Measurements from ENCODE around the gene L1CAM.

Gene L1CAM

DNA sequence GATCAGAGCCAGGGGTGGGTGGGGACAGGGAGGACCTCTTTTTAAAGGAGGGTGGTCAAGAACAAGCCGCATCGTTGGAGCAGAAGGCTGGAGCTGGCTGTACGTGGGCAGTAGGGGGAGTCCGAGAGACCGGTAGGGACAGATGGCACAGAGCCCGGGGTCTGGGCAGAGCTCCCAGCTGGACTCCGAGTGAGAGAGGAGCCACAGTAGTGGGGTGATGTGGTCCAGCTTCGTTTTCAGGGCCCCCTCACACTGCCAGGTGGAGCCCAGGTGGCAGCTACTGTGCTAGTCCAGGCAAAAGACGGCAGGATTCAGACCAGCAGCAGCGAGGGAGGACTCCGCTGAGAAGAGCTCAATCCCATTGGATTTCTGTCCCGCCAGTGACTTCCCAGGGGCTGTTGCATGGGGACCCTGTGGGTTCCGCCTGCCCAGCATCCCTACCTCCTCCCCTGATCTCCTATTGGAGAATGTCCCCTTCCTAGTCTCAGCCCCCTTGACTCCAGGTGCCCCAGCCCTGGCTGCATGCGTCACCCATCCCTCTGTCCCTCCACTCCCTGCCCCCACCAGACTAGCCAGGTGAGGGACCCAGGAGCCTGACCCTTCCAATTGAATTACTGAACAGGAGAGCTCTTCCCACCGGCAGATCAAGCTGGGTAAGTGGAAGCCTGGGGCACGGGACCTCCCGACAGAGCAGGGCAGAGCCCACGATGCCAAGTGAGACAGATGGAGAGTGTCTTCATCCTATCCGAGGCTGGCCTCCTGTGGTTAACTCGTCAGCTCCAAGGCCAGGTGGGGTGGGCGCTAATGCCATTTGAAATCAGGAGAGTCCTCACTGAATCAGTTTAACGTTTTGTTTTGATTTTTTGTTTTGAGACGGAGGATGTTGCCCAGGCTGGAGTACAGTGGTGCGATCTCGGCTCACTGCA, 37.2 kb upstream of the L1CAM start:
- no peak for DNase-seq (ENCODE audit: low read depth)

DNA sequence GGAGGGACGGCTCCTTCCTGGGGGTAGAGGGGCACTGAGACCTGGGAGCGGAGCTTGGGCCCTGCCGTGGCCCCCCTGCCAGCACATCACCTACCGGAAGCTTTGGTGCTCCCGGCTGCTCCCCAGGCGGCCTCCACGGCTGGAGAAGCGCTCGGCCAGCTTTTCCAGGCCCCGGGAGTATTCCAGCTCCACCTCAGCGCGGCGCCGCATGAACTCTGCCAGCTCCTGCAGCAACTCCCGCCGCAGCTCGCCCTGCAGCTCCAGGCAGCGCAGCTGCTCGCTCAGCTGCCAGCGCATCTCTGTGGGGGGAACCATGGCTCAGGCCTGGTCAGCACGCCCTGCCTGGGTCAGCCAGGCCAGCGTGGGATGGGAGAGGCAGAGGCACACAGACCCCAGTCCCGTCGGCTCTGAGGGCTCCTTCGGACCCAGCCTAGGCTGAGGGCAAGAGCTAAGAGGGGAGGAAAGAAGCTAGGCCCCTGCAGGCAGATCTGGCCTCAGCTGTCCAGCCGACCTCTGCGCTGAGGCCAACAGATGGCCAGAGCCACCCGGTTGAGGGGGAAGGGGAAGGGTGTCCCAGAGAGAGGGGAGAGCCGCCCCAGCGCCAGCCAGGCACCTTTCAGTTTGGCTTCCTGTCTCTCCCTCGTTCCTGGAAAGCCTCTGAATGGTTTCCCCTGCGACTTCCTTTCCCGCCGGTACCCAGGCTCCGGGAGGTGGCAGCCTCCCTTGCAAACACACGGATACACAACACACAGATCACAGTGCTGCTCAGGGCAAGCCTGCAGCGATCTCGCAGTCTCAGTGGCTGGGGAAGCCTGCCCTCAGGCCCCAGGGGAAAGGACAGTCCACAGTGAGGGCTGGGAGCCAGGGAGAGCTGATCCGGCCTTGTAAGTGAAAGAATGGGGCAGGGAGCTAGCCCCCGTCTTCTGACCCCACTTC, 35.8 kb upstream of the L1CAM start:
- DNase-seq (ENCODE audit: low read depth) = no peak

DNA sequence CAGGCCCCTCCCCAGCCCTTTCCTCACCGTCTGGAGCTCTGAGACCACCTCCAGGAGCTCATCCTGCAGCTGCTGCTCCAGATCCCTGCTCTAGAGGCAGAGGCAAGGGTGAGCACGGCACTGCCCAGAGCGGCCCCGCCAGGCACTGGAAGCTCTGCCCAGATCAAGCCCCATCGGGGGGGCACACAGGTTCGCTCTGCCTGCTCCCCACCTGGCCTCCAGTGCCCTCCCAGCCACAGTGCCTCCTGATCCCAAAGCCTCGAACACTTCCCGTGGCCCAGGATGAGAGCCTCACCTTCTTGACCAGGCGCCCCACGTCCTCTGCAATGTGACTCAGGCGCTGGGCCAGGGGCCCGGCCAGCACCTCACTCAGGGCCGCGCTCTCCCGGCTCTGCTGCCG, 35.1 kb upstream of the L1CAM start:
- DNase-seq (ENCODE audit: low read depth) = no peak

DNA sequence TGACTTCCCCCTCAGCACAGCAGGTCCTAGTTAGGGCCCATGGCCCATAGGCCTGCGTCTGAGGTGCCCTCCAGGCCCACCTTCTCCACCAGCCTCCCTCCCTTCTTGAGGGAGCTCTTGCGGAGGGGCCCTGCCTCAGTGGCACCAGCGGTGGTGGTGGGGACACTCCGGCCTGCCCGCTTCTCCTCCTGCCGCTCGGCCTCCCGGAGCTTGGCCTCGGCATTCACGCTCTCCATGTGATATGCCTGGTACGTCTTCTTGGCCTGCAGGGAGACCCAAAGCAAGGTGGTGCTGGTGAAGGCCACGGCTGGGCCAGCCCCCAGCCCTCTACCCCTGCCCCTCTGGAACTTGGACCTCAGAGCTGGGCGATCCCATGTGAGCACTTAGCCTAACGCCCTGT, 34.6 kb upstream of the L1CAM start:
- no peak for DNase-seq (ENCODE audit: low read depth)

DNA sequence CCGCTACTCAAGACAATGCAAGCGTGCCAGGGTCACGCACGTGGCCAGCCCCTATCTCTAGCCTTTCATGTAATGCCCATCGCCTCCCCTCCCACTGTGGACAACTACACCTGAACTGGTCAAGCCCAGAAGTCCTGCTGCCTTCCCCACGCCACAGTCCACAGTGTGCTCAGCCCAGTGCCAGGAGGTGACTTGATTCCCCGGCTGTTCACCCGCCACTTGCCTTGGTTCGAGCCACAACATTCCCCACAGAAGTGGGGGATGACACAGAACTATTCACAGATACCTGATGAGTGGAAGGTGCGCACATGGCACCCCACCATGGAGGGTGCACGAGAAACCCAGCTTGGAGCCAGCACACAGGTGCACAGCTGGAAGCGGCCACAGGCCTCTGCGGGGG, 33.3 kb upstream of the L1CAM start:
- DNase-seq (ENCODE audit: low read depth) = no peak

DNA sequence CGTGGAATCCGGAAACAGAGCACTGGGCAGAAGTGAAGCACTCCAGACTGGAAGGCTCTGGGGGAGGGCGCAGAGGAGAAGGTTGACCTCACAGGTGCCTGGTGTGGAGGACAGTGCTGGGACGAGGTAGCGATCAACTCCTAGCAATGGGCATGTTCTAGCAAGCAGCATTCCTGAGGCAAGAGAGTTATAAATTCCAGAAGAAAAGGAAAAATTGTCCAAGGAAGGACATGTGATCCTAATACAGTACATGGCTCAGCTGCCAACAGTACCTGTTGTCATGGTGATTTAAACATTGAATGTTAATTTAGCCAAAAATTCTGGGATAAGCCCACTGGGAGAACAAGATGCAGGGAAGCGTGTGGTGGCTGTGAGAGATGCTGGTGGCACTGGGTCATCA, 31.9 kb upstream of the L1CAM start:
- no peak for DNase-seq (ENCODE audit: low read depth)

DNA sequence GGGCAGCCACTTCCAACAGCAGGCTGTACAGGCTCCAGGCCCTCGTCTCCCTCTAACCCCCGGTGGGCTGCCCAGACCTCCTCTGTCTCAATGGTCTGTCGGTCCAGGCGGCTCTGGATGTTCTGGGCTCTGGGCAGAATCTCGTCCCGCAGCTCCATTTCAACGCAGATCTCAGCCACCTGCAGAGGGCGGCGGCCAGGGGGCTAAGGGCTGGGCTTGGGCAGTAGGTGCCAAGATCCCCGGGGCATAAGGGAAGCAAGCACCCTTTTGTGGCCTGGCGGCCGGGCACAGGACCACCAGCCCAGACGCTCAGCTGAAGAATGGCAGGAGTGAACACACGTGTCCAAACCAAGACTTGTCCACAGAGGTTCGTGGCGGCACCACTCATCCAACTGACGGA, 27.7 kb upstream of the L1CAM start:
- no peak for DNase-seq (ENCODE audit: low read depth)

DNA sequence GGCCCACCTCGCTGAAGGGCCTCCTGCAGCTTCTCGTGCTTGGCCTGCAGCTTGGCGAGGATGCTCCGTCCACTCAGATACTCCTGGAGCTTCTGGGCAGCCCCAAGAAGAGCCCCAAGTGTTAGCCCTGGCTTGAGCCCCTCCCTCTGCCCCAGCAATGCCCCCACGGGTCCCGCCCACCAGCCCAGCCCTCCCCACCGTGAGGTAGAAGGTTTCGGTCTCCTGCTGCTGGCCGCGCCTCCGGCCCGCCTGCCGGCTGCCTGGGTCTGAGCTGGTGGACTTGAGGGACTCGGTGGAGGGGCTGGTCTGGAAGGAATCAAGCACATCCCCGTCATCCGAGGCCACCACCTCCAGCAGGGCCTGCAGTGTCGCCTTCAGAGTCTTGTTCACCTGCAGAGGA, 27.2 kb upstream of the L1CAM start:
- DNase-seq (ENCODE audit: low read depth) = no peak

DNA sequence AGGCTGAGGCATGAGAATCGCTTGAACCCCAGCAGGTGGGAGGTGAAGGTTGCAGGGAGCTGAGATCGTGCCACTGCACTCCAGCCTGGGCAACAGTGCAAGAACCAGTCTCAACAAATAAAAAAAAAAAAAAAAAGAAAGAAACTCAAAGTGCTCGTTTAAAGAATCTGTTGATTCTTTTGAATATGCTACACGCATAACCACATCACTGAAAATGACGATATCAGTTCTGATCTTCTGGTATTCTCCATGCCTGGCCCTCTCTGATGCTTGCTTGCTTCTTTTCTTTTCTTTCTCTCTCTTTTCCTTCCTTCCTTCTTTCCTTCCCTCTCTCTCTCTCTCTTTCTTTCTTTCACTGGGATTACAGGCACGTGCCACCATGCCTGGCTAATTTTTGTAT, 25.8 kb upstream of the L1CAM start:
- no peak for DNase-seq (ENCODE audit: low read depth)

DNA sequence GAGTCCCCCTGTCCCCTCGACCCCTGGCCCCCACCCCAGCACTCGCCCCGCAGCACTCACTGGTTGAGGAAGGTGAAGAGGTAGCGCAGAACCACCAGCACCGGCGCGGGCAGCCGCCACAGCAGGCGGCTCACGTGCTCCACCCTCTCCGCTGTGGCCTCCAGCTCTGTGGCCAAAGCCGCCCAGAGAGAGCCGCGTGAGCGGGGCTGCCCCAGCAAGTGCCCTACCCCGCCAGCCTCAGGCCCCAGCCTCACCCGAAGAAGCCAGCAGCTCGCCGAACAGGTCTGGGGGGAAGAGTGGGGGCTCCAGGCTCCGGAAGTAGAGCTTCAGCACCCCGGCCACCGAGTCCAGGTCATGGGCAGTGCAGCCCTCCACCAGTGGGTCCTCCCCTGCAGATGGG, 24.5 kb upstream of the L1CAM start:
- no peak for DNase-seq (ENCODE audit: low read depth)

DNA sequence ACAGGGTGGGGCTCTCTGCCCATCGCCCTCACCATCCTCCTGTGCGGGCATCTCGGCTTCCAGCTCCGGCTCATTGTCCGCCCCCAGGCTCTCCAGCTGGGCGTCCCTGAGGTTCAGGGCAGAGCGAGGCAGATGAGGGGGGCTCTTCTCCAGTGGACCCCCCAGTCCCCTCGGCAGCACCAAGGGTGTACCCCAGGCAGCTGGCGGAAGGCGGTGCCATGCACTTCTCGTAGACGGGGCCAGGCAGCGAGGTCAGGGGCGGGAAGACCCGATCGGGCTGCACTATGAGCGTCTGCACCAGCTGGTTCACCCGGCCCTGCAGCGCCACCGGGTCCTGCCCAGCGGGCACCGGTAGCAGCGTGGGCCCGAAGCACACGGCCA, 24.0 kb upstream of the L1CAM start:
- DNase-seq (ENCODE audit: low read depth) = no peak

DNA sequence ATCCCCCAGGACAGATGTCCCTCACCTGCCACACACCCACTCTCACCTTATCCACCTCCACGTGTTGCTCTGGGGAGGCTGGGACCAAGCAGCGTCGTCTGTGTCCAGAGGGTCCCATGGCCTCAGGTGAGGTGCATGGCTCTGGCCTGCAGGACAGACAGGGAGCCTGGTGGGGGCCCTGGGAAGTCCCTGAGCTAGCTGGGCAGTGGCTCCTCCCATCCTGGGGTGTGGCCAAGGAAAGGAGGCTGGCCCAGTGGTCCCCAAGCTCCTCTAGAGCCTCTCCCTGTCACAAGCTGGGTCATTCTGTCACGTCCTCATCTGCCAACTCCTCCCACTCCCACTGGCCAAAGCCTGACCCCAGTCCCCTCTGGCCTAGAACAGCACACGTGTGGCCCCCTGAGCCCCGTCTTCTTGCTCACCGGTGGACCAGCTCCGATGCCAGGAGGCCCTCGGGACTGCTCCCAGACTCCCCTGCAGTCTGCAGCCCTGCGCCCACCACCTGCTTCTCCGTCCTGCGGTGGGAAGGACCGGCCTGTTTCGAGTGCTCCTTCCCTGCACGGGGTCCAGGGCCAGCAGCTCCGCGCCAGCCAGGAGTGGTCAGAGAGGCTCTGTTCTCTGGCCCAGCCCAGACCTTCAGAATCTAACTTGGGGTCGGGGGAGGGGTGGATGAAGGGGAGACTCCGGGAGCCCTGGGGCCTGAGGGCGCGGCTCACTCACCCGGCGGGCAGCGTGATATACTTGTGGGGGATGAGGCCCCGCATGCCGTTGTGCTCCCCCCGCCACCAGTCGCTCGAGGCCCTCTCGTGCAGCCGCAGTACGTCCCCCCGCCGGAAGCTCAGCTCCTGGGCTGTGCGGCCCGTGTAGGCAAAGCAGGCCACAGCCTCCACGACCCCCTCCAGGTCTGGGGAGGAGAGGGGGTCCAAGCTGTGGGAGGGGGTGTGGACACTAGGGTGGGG, 23.3 kb upstream of the L1CAM start:
- no peak for DNase-seq (ENCODE audit: low read depth)

DNA sequence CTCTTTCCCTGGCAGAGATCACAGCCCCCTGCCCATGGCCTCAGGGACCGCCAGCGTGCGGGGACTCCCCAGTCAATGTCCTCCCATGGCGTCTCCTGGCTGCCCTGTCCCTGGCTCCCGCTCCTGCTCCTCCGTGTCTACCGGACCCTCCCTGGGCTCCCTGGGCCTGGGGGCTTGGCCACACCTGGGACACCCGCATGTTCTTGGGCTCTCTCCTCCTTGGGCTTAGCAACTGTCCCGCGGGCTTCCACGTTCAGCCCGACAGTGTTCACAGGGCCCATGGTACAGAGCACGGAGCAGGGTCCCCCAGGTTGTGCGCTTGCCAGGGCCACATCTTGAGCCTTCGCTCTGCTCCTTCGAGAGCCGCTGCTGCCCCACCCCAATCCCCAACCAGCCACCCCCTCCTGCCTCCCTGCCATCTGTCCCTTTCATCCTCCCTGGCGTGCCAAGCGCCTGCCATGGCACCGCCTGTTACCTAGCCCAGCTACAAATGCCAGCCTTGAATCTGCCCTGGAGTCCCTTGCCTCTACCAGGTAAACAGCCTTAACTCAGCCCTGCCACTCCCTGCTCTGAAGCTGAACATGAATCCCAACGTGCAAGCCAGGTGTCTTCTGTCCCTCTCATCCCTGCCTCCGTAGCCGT, 22.4 kb upstream of the L1CAM start:
- DNase-seq (ENCODE audit: low read depth) = no peak

DNA sequence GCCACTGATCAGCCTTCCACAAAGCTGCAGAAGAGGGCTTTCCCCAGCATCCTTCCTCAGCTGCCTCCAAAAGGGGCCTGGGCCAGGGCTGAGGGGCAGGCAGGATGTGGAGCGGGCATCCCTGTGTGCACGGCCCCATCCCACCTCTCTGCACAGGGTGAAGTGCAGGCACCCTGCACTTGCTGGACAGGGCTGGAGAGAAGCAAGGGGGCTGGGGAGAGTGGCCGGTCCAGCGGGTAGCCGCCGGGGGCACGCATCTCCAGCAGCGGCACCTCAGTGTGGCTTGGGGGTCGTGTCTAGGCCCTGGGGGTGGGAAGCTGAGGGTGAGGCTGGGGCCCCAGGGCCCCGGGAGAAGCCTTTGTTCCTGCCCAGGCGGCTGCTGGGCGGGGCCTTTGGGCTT, 21.5 kb upstream of the L1CAM start:
- no peak for DNase-seq (ENCODE audit: low read depth)

DNA sequence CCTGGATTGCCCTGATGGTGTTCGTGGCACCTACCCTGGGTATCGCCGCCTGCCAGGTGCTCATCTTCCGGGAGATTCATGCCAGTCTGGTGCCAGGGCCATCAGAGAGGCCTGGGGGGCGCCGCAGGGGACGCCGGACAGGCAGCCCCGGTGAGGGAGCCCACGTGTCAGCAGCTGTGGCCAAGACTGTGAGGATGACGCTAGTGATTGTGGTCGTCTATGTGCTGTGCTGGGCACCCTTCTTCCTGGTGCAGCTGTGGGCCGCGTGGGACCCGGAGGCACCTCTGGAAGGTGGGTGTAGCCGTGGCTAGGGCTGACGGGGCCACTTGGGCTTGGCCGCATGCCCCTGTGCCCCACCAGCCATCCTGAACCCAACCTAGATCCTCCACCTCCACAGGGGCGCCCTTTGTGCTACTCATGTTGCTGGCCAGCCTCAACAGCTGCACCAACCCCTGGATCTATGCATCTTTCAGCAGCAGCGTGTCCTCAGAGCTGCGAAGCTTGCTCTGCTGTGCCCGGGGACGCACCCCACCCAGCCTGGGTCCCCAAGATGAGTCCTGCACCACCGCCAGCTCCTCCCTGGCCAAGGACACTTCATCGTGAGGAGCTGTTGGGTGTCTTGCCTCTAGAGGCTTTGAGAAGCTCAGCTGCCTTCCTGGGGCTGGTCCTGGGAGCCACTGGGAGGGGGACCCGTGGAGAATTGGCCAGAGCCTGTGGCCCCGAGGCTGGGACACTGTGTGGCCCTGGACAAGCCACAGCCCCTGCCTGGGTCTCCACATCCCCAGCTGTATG, 20.3 kb upstream of the L1CAM start:
- DNase-seq (ENCODE audit: low read depth) = no peak

DNA sequence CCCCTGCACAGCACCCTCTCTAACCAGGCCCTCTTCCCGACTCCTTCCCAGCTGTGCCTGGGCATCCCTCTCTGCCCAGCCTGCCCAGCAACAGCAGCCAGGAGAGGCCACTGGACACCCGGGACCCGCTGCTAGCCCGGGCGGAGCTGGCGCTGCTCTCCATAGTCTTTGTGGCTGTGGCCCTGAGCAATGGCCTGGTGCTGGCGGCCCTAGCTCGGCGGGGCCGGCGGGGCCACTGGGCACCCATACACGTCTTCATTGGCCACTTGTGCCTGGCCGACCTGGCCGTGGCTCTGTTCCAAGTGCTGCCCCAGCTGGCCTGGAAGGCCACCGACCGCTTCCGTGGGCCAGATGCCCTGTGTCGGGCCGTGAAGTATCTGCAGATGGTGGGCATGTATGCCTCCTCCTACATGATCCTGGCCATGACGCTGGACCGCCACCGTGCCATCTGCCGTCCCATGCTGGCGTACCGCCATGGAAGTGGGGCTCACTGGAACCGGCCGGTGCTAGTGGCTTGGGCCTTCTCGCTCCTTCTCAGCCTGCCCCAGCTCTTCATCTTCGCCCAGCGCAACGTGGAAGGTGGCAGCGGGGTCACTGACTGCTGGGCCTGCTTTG, 19.6 kb upstream of the L1CAM start:
- no peak for DNase-seq (ENCODE audit: low read depth)

DNA sequence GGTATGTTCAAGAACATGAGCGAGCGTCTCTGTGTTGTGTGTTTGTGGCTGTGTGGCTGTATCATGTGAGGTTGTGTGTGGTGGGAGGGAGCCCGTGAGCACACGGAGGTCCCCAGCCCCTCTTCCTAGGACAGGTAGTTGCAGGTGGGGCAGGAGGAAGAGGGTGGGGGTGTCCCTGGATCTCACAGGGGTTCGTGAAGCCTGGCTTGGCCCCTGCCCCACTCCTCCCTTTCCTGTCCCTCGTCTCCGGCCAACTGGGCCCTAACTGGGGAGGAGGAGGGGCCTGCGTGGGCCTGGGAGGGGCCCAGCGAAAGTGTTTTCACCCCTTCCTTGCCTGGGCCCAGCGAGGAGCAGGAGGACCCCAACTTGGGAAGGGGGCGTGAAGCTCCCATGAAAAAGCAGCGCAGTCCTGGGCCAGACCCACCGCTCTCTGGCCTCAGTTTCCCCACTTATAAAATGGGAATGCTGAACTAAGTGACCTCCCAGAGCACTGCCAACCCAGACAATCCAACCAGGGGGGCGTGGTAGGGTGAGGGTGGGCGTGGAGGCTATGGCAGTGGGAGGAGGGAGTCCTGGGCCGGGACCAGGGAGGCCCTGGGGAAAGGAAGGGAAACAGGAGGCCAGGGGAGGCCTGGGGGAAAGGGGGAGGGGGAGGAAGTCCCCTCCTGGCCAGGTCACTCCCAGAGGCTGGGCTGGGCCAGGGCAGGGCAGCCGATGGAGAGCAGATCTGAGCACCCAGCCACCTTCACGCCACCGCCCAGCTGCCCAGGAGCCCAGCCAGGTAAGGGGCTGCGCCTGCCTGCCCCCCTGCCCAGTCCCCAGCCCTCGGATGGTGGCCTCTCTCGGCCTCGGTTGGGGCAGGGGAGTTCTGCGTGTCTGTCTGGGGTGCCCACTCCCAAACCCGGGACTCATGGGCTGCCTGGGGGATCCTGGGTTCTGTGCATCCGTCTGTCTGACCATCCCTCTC, 18.3 kb upstream of the L1CAM start, which contains the start of gene AVPR2:
TSS of gene AVPR2 (plus strand) at position 683 of the 967 bp plus-strand sequence. CDS start 473 bp downstream, outside the sequence.
- DNase-seq (ENCODE audit: low read depth) = no peak

DNA sequence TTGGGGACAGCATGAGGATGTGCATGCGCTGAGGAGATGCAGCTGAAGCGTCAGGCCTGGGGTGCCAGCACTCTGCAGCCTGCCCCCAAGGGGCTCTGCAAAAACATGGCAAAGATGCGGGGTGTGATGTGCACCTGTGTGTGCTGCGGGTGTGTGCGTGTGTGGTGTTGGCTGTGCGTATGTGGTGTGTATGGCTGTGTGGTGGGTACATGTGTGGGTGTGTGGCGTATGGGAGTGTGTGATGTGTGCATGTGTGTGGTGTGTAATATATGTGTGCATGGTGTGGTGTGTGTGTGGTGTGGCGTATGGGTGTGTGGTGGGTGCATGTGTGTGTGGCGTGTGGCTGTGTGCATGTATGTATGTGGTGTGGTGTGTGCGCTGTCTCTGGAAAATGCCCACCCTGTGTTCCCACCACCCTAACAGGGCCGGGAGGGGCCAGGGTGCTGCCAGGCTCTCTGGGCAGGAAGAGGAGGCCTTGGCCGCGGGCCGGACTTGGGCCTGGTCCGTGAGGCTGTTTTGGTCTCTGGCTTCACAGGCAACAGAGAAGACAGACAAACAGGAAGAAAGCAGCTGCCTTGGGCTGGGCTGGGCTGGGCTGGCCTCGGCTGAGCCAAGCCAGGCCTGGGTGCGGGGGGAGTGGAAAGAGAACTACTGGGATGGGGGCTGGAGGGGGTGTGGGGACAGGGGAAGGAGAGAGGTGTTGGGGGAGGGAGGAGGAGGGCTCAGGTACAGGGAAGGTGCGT, 17.4 kb upstream of the L1CAM start:
- DNase-seq (ENCODE audit: low read depth) = no peak
